ENCODE data around the gene RGS7BP. TPM values are rescaled to one million over a fixed set of nuclear protein-coding genes. Genes with fewer than 3 reads are reported as not detected.

RGS7BP gene
- 1 to 10 TPM in 5 of 8 experiments, under 1 TPM in 3; 0.10 to 9.5 (median 3.8) TPM for total RNA-seq

DNA sequence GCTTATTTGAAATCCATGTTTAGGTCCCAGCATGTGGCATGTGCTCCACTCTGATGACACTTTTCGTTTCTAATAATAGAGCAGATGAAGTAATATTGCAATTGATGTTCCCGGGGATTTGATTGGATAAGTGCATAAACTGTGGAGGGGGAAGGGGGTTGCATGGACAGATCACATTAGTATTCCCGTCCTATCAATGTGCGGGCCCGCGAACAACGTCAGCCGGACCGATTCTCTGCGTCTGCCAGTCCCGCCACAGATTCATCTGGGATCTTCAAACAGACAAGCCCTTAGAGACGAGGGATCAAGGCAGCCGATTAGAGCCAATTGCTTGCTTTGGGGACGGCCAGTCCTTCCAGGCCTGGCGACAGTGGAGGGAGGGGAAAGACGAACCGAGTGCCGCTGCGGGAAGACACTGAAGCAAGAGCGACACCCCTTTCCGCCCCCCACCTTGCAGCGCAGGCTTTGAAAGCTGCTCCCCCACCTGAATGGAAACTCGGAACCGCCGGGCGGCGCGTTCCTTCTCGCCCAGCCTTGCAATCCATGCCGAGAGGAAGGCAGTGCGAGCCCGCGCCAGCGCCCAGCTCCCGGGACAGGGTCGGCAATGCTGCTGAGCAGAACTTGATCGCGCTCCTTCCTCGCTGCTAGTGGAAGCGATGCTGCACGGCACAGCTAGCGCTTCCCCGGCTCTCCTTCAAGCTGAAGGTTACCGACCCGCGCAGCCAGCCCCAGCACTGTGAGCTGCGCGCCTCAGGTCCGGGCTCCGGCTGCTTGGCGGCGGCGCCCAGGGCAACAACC is at the start of gene RGS7BP:
TSS of gene RGS7BP (plus strand) at position 247 of the 798 bp plus-strand sequence. CDS start 610 bp downstream, outside the sequence.
- peak; percentile 84 to 93 (median 88) for ATAC-seq (replicated peaks in 6 of 8)
- H3K4me1 ChIP-seq (replicated peaks in 1 of 2), result peaks cover 18 to 24% of the 10 kb centered on the region in 2 donors
- peak within 1 kb of the TSS; percentile 60 to 88 for H3K27ac ChIP-seq
- peak within 1 kb of the TSS; percentile 63 to 83 (median 73) for H3K4me3 ChIP-seq
- in situ Hi-C loops (cut with MboI; ENCODE audit: low pct_unique_long_range_greater_than_20kb in 2 of 9, low sequenced_read_pairs in 9 of 9, unreplicated experiment in 9 of 9), result loop anchor here in 1 of 9 experiments (25.0 kb wide), 1 partner anchor 106 kb away; no protein-coding TSS in a partner anchor
- 0 to 6% (median 2%) methylated on average over 5 to 29 of the region's 53 CpGs; no CpG with 5 or more reads in 4 of the 10 experiments for WGBS, 10 experiments

DNA sequence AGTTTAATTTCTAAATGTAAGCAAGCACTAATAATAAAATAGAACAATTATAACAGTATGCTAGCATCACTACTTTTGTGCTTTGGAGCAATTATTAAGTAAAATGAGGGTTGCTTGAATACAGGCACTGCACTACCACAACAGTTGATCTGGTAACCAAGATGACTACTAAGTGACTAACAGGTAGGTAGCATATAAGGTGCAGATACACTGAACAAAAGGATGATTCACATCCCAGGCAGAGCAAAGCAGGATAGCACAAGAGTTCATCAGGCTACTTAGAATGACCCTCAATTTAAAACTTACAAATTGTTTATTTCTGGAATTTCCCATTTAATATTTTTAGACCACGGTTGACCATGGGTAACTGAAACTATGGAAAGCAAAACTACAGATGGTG is 48.0 kb upstream of the RGS7BP start:
- no peak overlapping the region for H3K27ac ChIP-seq
- in situ Hi-C loops (cut with MboI; ENCODE audit: low pct_unique_long_range_greater_than_20kb in 2 of 9, low sequenced_read_pairs in 9 of 9, unreplicated experiment in 9 of 9), result no loop called here
- 0 to 75% (median 33%) methylated on average over 1 of the region's 1 CpG; no CpG with 5 or more reads in 5 of the 10 experiments for WGBS, 10 experiments

DNA sequence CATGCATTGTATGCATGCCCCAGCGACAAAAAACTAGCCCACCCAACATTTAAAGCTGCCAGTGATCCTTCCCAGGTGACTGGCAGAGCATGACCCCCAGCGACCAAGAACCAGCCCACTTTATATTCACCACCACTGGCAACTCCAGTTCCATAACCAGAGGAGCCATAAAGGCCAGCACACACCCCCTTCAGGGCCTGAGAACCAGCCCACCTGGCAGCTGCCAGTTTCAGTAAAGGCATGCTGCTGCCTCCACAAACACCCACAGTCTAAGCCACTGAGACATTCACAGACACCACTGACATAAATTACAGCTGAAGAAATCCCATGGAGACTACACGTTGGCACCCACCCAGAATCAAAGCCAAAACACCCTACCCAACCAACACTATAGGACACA is 46.9 kb upstream of the RGS7BP start:
- Histone ChIP-seq H3K4me1 (replicated peaks in 1 of 2) (no peaks in the 10 kb centered on the region), H3K27ac (no peak overlapping the region), H3K4me3 (no peak overlapping the region)
- in situ Hi-C loops (cut with MboI; ENCODE audit: low pct_unique_long_range_greater_than_20kb in 2 of 9, low sequenced_read_pairs in 9 of 9, unreplicated experiment in 9 of 9), result no loop called here
- WGBS, 10 experiments, result 0 to 60% (median 50%) methylated on average over 1 to 2 of the region's 3 CpGs; no CpG with 5 or more reads in 5 of the 10 experiments
- ATAC-seq (replicated peaks in 6 of 8), result no peak

More for the DNA sequence above, 48.0 kb upstream of the RGS7BP start:
- Histone ChIP-seq H3K4me1 (replicated peaks in 1 of 2) (no peaks in the 10 kb centered on the region), H3K4me3 (no peak overlapping the region)
- no peak for ATAC-seq (replicated peaks in 6 of 8)

DNA sequence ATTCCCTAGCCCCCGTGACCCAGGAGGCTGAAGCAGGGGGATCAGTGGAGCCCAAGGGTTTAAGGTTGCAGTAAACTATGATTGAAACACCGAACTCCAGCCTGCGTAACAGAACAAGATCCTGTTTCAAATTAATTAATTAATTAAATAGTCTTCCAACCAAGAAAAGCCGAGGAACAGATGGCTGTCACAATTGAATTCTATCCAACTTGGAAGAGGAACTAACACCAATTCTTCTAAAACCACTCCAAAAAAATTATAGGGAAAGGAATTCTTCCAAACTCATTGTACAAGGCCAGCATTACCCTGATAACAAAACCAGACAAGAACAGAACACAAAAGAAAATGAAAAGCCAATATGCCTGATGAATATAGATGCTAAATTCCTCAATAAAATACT is 43.4 kb upstream of the RGS7BP start:
- Histone ChIP-seq H3K27ac (no peak overlapping the region), H3K4me3 (no peak overlapping the region), H3K4me1 (replicated peaks in 1 of 2) (no peaks in the 10 kb centered on the region)
- ATAC-seq (replicated peaks in 6 of 8), result no peak
- in situ Hi-C loops (cut with MboI; ENCODE audit: low pct_unique_long_range_greater_than_20kb in 2 of 9, low sequenced_read_pairs in 9 of 9, unreplicated experiment in 9 of 9), result no loop called here
- WGBS, 10 experiments, result 21 to 100% (median 83%) methylated on average over 1 to 4 of the region's 4 CpGs; no CpG with 5 or more reads in 1 of the 10 experiments

DNA sequence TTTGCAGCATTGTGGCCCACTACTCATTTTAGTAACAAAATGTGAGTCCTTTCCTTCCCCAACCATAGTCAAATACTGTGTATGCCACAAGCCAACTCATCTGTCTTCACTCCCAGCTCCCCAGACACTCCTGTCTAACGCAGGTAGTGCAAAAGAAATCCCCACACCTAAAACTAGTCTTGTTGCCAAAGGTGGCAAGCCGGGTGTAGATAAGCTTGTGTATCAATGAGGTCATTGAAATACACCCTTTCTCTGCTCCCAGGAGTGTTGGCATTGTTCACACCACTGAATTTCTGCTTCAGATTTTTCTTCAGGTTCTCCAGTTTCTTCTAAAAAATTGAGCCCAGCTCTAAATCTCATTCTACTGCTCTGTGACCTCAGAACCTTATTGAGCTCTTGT is 19.7 kb upstream of the RGS7BP start:
- Histone ChIP-seq H3K4me1 (replicated peaks in 1 of 2) (no peaks in the 10 kb centered on the region), H3K4me3 (no peak overlapping the region), H3K27ac (no peak overlapping the region)
- WGBS, 10 experiments, result 0 to 80% (median 40%) methylated on average over 1 to 2 of the region's 2 CpGs; no CpG with 5 or more reads in 3 of the 10 experiments
- in situ Hi-C loops (cut with MboI; ENCODE audit: low pct_unique_long_range_greater_than_20kb in 2 of 9, low sequenced_read_pairs in 9 of 9, unreplicated experiment in 9 of 9), result no loop called here
- no peak for ATAC-seq (replicated peaks in 6 of 8)

DNA sequence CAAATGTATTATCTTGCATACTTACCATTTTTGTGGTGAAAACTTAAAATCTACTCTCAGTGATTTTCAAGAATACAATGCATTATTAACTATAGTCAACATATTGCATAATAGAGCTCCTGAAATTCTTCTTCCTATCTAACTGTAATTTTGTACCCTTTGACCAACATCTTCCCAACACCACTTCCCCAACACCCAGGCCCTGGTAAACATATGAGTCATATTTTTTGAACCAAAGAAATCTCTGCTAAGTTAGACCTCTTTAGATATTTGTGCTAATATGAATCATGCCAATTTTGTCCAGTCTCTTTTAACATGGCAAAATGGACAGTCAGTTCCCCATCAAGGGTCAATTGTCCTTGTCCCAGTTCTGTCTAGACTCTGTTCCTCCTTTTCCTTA is 18.5 kb upstream of the RGS7BP start:
- H3K4me1 ChIP-seq (replicated peaks in 1 of 2), result no peaks in the 10 kb centered on the region
- H3K27ac ChIP-seq, result no peak overlapping the region
- in situ Hi-C loops (cut with MboI; ENCODE audit: low pct_unique_long_range_greater_than_20kb in 2 of 9, low sequenced_read_pairs in 9 of 9, unreplicated experiment in 9 of 9), result no loop called here
- ATAC-seq (replicated peaks in 6 of 8), result no peak
- no peak overlapping the region for H3K4me3 ChIP-seq

DNA sequence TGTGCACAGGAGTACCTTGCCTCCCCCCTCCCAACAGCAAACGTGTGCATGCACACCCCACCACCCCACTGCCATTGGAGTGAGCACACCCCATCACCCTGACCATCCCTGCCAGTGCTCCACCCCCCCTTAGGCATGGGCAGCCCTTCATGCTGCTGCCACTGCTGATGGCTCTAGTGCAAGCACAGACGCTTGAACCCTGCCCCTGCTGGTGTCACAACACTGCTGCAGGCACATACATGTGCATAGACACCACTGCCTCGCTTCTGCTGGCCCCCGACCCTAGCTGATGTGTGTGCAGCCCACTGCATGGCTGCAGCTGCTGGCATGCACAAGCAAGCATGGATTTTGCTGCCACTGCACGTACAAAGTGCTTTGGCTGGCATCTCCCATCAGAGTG is 16.0 kb upstream of the RGS7BP start:
- in situ Hi-C loops (cut with MboI; ENCODE audit: low pct_unique_long_range_greater_than_20kb in 2 of 9, low sequenced_read_pairs in 9 of 9, unreplicated experiment in 9 of 9), result no loop called here
- ATAC-seq (replicated peaks in 6 of 8), result no peak
- 0 to 70% (median 50%) methylated on average over 1 to 3 of the region's 5 CpGs; no CpG with 5 or more reads in 5 of the 10 experiments for WGBS, 10 experiments
- Histone ChIP-seq H3K4me3 (no peak overlapping the region), H3K4me1 (replicated peaks in 1 of 2) (no peaks in the 10 kb centered on the region), H3K27ac (no peak overlapping the region)

DNA sequence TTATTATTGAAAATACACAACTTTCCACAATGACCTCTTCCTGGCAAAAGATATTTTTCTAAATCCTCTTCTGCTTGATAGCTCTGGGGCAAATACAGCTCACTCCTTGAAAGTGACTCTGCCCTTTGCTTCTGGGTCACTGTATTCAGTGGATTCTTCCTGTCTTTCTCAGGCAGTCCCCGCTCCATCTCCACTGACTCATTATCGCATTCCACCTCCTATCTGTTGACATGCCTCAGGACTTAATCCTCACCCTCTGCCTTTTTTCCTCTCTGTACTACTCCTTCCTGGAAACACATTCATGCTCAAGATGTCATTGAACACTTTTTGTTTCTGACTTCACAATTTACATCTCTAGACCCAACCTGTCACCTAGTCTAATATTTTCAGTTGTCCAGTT is 8.4 kb upstream of the RGS7BP start:
- ATAC-seq (replicated peaks in 6 of 8), result peak in 2 of 8 experiments; percentile 73 to 95
- WGBS, 10 experiments, result 0 to 89% (median 48%) methylated on average over 2 of the region's 2 CpGs; no CpG with 5 or more reads in 2 of the 10 experiments

DNA sequence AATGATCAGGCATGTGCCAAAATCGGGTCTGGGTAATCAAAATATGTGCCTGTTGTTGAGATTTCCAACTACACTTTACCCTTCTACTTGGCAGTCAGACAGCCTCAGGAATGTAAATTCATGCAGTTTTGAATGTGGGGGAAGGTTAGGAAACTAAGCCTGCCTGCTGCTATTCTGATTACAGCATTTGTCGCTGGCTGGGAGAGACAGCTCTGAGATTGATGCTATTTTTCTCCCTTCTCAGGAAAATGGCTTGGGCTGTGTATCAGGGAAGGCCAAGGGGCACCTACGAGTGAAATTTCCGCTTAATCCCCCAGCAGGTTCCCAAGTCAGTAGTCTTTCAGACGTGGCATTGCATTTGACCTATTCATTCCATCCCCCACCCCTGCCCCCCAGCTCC is 3.6 kb upstream of the RGS7BP start:
- WGBS, 10 experiments, result 0 to 67% (median 10%) methylated on average over 1 to 5 of the region's 5 CpGs; no CpG with 5 or more reads in 3 of the 10 experiments
- Histone ChIP-seq H3K4me1 (replicated peaks in 1 of 2) (peaks cover 16 to 24% of the 10 kb centered on the region in 2 donors), H3K27ac (no peak overlapping the region), H3K4me3 (no peak overlapping the region)
- ATAC-seq (replicated peaks in 6 of 8), result peak in 7 of 8 experiments; percentile 4 to 42 (median 11)
- in situ Hi-C loops (cut with MboI; ENCODE audit: low pct_unique_long_range_greater_than_20kb in 2 of 9, low sequenced_read_pairs in 9 of 9, unreplicated experiment in 9 of 9), result loop anchor here in 1 of 9 experiments (25.0 kb wide), 1 partner anchor 110 kb away; no protein-coding TSS in a partner anchor

More for the DNA sequence above, 8.4 kb upstream of the RGS7BP start:
- Histone ChIP-seq H3K27ac (no peak overlapping the region), H3K4me3 (no peak overlapping the region), H3K4me1 (replicated peaks in 1 of 2) (peaks cover 7 to 10% of the 10 kb centered on the region in 2 donors)
- in situ Hi-C loops (cut with MboI; ENCODE audit: low pct_unique_long_range_greater_than_20kb in 2 of 9, low sequenced_read_pairs in 9 of 9, unreplicated experiment in 9 of 9), result no loop called here

DNA sequence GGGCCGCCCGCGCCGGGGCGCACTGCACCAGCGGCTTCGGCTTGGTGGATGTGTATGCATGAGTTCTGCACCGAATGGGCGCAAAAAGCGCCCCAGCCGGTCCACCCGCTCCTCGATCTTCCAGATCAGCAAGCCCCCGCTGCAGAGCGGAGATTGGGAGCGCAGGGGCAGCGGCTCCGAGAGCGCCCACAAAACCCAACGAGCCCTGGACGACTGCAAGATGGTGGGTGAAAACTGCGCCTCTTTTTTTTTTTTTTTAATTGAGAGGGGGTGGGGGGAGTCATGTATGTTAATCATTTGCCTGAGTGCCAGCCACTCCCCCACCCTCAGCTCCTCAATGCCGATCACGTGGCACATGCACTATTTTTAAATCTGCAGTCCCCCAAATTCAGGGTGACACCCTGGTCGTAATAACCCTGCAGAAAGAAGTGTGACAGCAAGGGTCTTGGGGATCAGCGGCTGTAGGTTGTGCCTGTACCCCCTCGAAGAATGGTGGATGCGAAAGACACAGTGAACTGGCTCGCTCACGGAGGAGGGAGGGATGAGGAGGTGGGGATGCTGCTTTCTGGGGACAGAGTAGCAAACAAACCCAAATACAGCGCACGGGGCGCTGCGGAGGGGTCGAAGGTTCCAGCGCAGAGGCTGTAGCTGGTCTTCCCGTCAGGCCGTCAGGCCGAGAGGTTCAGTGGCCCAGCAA is 900 bp downstream of the RGS7BP start:
- 0 to 18% (median 0%) methylated on average over 1 to 7 of the region's 39 CpGs; no CpG with 5 or more reads in 5 of the 10 experiments for WGBS, 10 experiments
- Histone ChIP-seq H3K4me1 (replicated peaks in 1 of 2) (peaks cover 18 to 21% of the 10 kb centered on the region in 2 donors), H3K27ac (peak overlapping the region; percentile 60 to 88), H3K4me3 (peak overlapping the region; percentile 63 to 83 (median 73))
- in situ Hi-C loops (cut with MboI; ENCODE audit: low pct_unique_long_range_greater_than_20kb in 2 of 9, low sequenced_read_pairs in 9 of 9, unreplicated experiment in 9 of 9), result loop anchor here in 1 of 9 experiments (25.0 kb wide), 1 partner anchor 106 kb away; no protein-coding TSS in a partner anchor
- peak in 7 of 8 experiments; percentile 9 to 40 (median 30) for ATAC-seq (replicated peaks in 6 of 8)

DNA sequence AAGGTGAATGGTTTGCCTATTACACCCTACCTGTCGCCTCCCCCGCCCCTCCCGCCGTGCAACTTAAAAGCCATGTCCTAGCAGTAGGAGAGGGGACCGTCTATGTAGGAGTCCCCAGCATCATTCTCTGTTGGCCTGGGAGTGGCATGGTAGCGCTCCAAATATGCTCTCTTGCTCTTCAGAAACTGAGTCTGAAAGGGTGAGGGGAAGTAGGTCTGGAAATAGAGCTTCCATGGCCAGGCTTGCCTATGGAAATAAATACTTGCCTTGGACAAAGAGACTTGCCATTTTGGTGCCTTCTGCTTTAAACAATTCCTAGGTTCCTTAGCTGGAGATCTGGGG is 1.4 kb downstream of the RGS7BP start:
- Histone ChIP-seq H3K4me3 (peak overlapping the region; percentile 63 to 83 (median 73)), H3K27ac (no peak overlapping the region), H3K4me1 (replicated peaks in 1 of 2) (peaks cover 13 to 15% of the 10 kb centered on the region in 2 donors)
- ATAC-seq (replicated peaks in 6 of 8), result no peak
- 0% methylated on average over 1 of the region's 6 CpGs; no CpG with 5 or more reads in 8 of the 10 experiments for WGBS, 10 experiments
- in situ Hi-C loops (cut with MboI; ENCODE audit: low pct_unique_long_range_greater_than_20kb in 2 of 9, low sequenced_read_pairs in 9 of 9, unreplicated experiment in 9 of 9), result loop anchor here in 1 of 9 experiments (25.0 kb wide), 1 partner anchor 105 kb away; no protein-coding TSS in a partner anchor

DNA sequence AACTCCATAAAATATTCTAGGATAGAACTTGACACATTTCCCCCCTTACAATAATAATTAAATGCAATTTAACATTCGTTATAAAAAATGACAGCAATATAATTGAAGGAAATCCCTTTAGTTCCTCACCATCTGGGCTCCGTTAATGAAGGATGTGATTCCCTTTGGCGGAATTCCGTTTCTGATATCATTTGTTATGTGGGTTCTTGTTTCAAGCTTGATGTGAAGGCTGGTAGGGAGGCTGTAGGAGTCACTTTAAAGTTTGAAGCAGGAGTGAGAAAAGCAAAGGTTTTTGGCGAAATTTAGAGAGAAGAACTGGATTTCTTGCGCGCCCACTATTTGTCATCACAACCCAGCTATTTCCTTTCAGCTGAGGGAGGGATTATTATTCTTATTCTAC is 4.0 kb downstream of the RGS7BP start:
- ATAC-seq (replicated peaks in 6 of 8), result no peak
- Histone ChIP-seq H3K4me1 (replicated peaks in 1 of 2) (peaks cover 8% of the 10 kb centered on the region in 2 donors), H3K27ac (no peak overlapping the region), H3K4me3 (no peak overlapping the region)
- in situ Hi-C loops (cut with MboI; ENCODE audit: low pct_unique_long_range_greater_than_20kb in 2 of 9, low sequenced_read_pairs in 9 of 9, unreplicated experiment in 9 of 9), result loop anchor here in 1 of 9 experiments (25.0 kb wide), 1 partner anchor 102 kb away; no protein-coding TSS in a partner anchor
- 17 to 96% (median 60%) methylated on average over 1 to 7 of the region's 7 CpGs; no CpG with 5 or more reads in 2 of the 10 experiments for WGBS, 10 experiments

DNA sequence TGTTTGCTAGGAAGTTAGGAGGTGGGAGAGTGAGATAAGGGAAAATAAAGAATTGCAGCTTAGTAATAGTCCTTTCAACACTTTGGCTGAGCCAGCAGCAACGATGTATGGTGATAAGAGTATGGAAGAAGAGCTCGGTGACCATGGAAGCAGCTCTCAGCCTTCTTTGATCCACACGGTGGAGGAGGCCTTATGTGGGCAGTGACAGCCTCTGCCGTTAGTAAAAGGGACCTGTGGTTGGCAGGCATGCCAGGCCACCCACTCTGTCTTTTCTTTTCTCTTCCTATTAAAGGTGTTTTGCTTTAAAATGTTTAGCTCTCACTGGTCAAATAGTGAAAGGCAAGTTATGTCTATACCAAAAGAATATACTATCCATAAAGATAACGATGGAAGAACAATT is 7.7 kb downstream of the RGS7BP start:
- WGBS, 10 experiments, result 0 to 100% (median 60%) methylated on average over 1 to 5 of the region's 5 CpGs; no CpG with 5 or more reads in 1 of the 10 experiments
- Histone ChIP-seq H3K4me1 (replicated peaks in 1 of 2) (no peaks in the 10 kb centered on the region), H3K4me3 (no peak overlapping the region), H3K27ac (no peak overlapping the region)
- in situ Hi-C loops (cut with MboI; ENCODE audit: low pct_unique_long_range_greater_than_20kb in 2 of 9, low sequenced_read_pairs in 9 of 9, unreplicated experiment in 9 of 9), result loop anchor here in 1 of 9 experiments (25.0 kb wide), 1 partner anchor 99 kb away; no protein-coding TSS in a partner anchor
- ATAC-seq (replicated peaks in 6 of 8), result no peak
